Nephron (organoid): ENCODE results near the gene ELOVL4.
A peak's percentile ranks its signal among the peaks of the same experiment; 100 is the strongest.

Experiments
- H3K27ac Mint-ChIP-seq, 3 experiments: 2 replicates each; pipeline ENCODE4 v1.8.0; 2020; ENCODE audit warnings: mixed read lengths in 3 of 3, mild to moderate bottlenecking in 2 of 3, moderate library complexity in 1 of 3
- H3K27me3 Mint-ChIP-seq: 2 replicates; pipeline ENCODE4 v1.8.0; 2021; ENCODE audit warnings: low read depth, mild to moderate bottlenecking, moderate library complexity, mixed read lengths
- H3K36me3 Mint-ChIP-seq: 2 replicates; pipeline ENCODE4 v1.8.0; 2020; ENCODE audit warnings: low read depth, mixed read lengths
- H3K4me1 Mint-ChIP-seq: 2 replicates; pipeline ENCODE4 v1.8.0; 2020; ENCODE audit warnings: mixed read lengths
- H3K4me3 Mint-ChIP-seq, 3 experiments: 2 replicates each; pipeline ENCODE4 v1.8.0; 2020; ENCODE audit warnings: mild to moderate bottlenecking in 3 of 3, mixed read lengths in 3 of 3, moderate library complexity in 2 of 3
- H3K9me3 Mint-ChIP-seq: 2 replicates; pipeline ENCODE4 v1.8.0; 2020; ENCODE audit warnings: mixed read lengths
- TF ChIP-seq, protein P1 (sequence below), 3 experiments: fragments of 200-600 bp; sonication (generic); IDR thresholded peaks; one replicate each; pipeline ENCODE4 v1.5.0; 2021; ENCODE audit warnings: antibody characterized with exemption in 3 of 3; ENCODE audit not compliant: unreplicated experiment in 3 of 3

The ELOVL4 gene

DNA sequence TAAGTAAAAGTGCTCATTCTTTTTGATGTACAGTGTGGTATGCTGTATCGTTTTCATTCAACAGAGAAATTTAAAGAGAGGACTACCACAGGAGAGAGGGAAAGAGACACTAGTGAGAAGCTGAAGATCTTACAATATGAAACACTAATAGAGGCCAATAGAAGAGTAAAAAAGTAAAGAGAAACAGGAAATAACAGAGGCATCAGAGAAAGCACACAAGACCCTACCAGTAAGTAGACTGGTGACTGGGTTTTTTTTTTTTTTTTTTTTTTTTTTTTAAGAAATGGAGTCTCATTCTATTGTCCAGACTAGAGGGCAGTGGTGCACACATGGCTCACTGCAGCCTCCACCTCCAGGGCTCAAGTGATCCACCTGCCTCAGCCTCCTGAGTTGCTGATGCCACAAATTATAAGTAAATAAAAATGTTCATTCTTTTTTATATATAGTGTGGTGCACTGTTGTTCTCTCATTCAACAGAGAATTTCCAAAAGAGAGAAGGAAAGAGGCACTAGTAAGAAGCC is 18.8 kb downstream of the ELOVL4 start:
- TF ChIP-seq, protein P1, sequence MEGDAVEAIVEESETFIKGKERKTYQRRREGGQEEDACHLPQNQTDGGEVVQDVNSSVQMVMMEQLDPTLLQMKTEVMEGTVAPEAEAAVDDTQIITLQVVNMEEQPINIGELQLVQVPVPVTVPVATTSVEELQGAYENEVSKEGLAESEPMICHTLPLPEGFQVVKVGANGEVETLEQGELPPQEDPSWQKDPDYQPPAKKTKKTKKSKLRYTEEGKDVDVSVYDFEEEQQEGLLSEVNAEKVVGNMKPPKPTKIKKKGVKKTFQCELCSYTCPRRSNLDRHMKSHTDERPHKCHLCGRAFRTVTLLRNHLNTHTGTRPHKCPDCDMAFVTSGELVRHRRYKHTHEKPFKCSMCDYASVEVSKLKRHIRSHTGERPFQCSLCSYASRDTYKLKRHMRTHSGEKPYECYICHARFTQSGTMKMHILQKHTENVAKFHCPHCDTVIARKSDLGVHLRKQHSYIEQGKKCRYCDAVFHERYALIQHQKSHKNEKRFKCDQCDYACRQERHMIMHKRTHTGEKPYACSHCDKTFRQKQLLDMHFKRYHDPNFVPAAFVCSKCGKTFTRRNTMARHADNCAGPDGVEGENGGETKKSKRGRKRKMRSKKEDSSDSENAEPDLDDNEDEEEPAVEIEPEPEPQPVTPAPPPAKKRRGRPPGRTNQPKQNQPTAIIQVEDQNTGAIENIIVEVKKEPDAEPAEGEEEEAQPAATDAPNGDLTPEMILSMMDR (IDR thresholded peaks at IDR 0.05; ENCODE audit: unreplicated experiment in 3 of 3) = no peak
- H3K4me1 Mint-ChIP-seq = peaks cover 5% of the 10 kb centered on the region
- H3K9me3 Mint-ChIP-seq = no peaks in the 10 kb centered on the region
- no peak overlapping the region for H3K27ac Mint-ChIP-seq
- no peak overlapping the region for H3K4me3 Mint-ChIP-seq
- H3K36me3 Mint-ChIP-seq = no peaks in the 10 kb centered on the region
- no peaks in the 10 kb centered on the region for H3K27me3 Mint-ChIP-seq

DNA sequence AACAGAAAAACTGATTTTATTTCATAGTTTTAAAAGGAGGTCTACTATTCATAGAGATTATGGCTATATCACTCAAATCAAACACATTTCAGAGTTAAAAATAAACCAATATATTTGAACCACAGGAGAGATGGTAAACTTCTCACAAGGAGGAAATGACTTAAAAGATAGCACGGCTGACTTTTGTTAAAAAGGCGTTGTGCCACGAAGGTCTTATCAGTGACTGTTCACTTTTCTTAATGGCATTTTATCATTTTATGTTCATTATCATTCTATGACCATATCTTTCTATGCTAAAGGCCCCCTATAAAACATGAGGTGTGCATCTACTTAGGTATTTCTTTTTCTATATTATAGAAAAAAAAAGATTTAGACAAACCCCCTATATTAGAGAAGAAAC is 19.6 kb downstream of the ELOVL4 start:
- Mint-ChIP-seq H3K4me3 (no peak overlapping the region), H3K27ac (no peak overlapping the region), H3K4me1 (peaks cover 5% of the 10 kb centered on the region), H3K9me3 (no peaks in the 10 kb centered on the region), H3K36me3 (no peaks in the 10 kb centered on the region), H3K27me3 (no peaks in the 10 kb centered on the region)
- TF ChIP-seq, protein P1 (IDR thresholded peaks at IDR 0.05; ENCODE audit: unreplicated experiment in 3 of 3) = no peak

DNA sequence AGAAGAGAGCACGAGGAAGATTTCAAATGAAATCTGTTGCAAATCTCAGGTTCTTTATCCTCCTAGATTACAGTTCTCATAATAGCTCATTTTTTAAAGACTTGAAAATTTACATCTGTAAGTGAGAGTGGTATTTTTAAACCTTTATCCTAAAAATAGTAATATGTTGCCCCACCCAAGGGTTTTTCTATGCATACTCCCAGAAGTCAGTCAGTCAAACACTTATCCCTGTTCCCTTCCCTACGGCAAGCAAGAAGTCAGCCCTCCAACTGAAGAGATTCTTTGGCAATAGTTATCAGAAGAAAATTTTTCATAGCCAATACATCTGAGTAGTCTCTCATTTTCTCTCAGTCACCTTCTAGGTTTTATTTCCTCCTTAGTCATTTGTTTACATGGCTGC is 24.1 kb downstream of the ELOVL4 start:
- no peak overlapping the region for H3K27ac Mint-ChIP-seq
- peaks cover 9% of the 10 kb centered on the region for H3K36me3 Mint-ChIP-seq
- no peak overlapping the region for H3K4me3 Mint-ChIP-seq
- no peaks in the 10 kb centered on the region for H3K27me3 Mint-ChIP-seq
- no peaks in the 10 kb centered on the region for H3K9me3 Mint-ChIP-seq
- H3K4me1 Mint-ChIP-seq = peaks cover 3% of the 10 kb centered on the region
- TF ChIP-seq, protein P1 (IDR thresholded peaks at IDR 0.05; ENCODE audit: unreplicated experiment in 3 of 3) = no peak

DNA sequence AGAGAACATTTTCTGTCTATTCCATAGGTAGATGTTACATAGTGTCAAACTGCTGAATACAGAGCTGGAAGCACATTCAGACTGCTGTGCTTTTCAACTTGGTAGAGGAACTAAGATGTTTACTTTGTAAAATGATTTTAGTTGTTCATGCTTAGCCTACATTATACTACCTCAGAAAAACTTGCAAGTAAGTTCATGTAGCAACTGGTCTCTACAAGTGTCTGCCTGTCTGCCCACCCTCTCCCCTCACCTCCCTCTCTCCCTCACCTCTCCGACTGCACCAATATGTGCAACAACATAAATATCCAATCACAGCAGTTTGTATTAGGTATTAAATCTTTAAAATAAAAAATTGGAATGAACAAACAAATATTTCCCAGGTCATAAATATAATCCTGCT is 25.3 kb downstream of the ELOVL4 start:
- no peaks in the 10 kb centered on the region for H3K27me3 Mint-ChIP-seq
- TF ChIP-seq, protein P1 (IDR thresholded peaks at IDR 0.05; ENCODE audit: unreplicated experiment in 3 of 3) = no peak
- peaks cover 12% of the 10 kb centered on the region for H3K36me3 Mint-ChIP-seq
- peak overlapping the region in 1 of 3 experiments; percentile 46 for H3K27ac Mint-ChIP-seq
- no peaks in the 10 kb centered on the region for H3K4me1 Mint-ChIP-seq
- no peak overlapping the region for H3K4me3 Mint-ChIP-seq
- no peaks in the 10 kb centered on the region for H3K9me3 Mint-ChIP-seq

DNA sequence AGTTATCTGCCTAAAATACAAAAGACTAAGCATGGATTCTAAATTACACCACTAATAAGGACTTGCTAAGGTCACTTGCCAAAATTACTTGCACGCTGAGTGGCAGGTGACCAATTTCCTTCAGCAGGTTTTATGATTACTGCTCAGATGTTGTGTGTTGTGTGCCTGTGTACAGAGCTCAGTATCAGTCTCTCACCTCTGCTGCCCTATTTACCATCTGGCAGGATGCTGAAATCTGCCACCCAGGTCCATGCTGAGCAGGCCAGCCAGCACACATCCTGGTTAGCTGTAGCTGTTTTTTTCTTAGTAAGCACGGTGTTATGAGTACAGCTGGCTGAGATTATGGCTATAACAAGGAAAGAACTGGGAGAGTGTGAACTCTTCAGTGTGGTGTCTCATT is 34.0 kb downstream of the ELOVL4 start:
- TF ChIP-seq, protein P1 (IDR thresholded peaks at IDR 0.05; ENCODE audit: unreplicated experiment in 3 of 3) = no peak
- no peaks in the 10 kb centered on the region for H3K4me1 Mint-ChIP-seq
- H3K27ac Mint-ChIP-seq = no peak overlapping the region
- H3K27me3 Mint-ChIP-seq = no peaks in the 10 kb centered on the region
- H3K9me3 Mint-ChIP-seq = no peaks in the 10 kb centered on the region
- no peak overlapping the region for H3K4me3 Mint-ChIP-seq
- peaks cover 3% of the 10 kb centered on the region for H3K36me3 Mint-ChIP-seq

DNA sequence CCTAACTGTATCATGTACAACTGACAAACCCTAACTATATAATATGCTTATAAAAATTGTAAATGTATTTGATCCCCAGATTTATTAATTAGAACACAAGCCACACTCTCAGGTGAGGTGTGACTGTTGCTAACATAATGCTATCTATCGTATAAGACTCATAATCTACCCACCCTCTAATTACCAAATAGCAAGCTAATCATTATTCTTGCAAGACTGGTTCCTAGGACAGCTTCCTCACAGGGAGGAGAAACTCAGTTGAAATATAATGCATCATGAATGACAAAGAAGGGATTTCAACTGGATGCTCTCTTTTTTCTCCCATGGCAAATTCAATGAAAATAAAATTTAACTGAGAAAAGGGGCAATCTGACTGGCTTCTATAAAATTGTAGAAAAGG is 35.4 kb downstream of the ELOVL4 start:
- Mint-ChIP-seq H3K27me3 (no peaks in the 10 kb centered on the region), H3K27ac (no peak overlapping the region), H3K4me3 (no peak overlapping the region), H3K4me1 (no peaks in the 10 kb centered on the region), H3K9me3 (no peaks in the 10 kb centered on the region), H3K36me3 (peaks cover under 1% of the 10 kb centered on the region)
- TF ChIP-seq, protein P1 (IDR thresholded peaks at IDR 0.05; ENCODE audit: unreplicated experiment in 3 of 3) = no peak
